Measurements from ENCODE around the gene CAMKK1. TPM values are rescaled to one million over a fixed set of nuclear protein-coding genes. Genes with fewer than 3 reads are reported as not detected.

The CAMKK1 gene
- total and polyA plus RNA-seq, 2 donors = 4.9 to 10.8 TPM

- WGBS = 79% methylated on average over 5 of the region's 5 CpGs
- Histone ChIP-seq H3K4me3 (ENCODE audit: low read length in 2 of 2) (no peak overlapping the region), H3K27ac (ENCODE audit: low read depth in 1 of 2, low read length in 1 of 2) (no peak overlapping the region), H3K36me3 (ENCODE audit: control insufficient read depth in 2 of 2, insufficient read depth in 2 of 2, low read length in 1 of 2) (no peaks in the 10 kb centered on the region), H3K4me1 (ENCODE audit: control insufficient read depth in 2 of 2, insufficient read depth in 2 of 2, low read length in 2 of 2) (peaks cover 11 to 62% of the 10 kb centered on the region in 2 donors), H3K9me3 (ENCODE audit: control insufficient read depth in 2 of 2, insufficient read depth in 1 of 2, low read length in 1 of 2) (no peaks in the 10 kb centered on the region), H3K27me3 (ENCODE audit: control insufficient read depth in 2 of 2, insufficient read depth in 1 of 2, low read length in 1 of 2) (peaks cover 2 to 7% of the 10 kb centered on the region in 2 donors)
- no peak for DNase-seq (ENCODE audit: low read depth in 6 of 9, low spot score in 9 of 9)
These were observed 1.3 kb upstream of the CAMKK1 start for GRCh38 chr17:3894188-3894587.

- peaks cover 11 to 66% of the 10 kb centered on the region in 2 donors for H3K4me1 ChIP-seq (ENCODE audit: control insufficient read depth in 2 of 2, insufficient read depth in 2 of 2, low read length in 2 of 2)
- no peaks in the 10 kb centered on the region for H3K36me3 ChIP-seq (ENCODE audit: control insufficient read depth in 2 of 2, insufficient read depth in 2 of 2, low read length in 1 of 2)
These were observed 865 bp upstream of the CAMKK1 start for GRCh38 chr17:3893720-3894116.

GRCh38 chr17:3892095-3892998 is 506 bp downstream of the CAMKK1 start:
- peak in 3 of 9 donors; percentile 56 to 75 (median 63) for DNase-seq (ENCODE audit: low read depth in 6 of 9, low spot score in 9 of 9)
- peak overlapping the region in 1 of 2 donors; percentile 19 for H3K27ac ChIP-seq (ENCODE audit: low read depth in 1 of 2, low read length in 1 of 2)
- WGBS = 1% methylated on average over 96 of the region's 96 CpGs
- no peaks in the 10 kb centered on the region for H3K9me3 ChIP-seq (ENCODE audit: control insufficient read depth in 2 of 2, insufficient read depth in 1 of 2, low read length in 1 of 2)
- peak overlapping the region; percentile 36 to 63 for H3K4me3 ChIP-seq (ENCODE audit: low read length in 2 of 2)
- no peaks in the 10 kb centered on the region for H3K36me3 ChIP-seq (ENCODE audit: control insufficient read depth in 2 of 2, insufficient read depth in 2 of 2, low read length in 1 of 2)
- H3K27me3 ChIP-seq (ENCODE audit: control insufficient read depth in 2 of 2, insufficient read depth in 1 of 2, low read length in 1 of 2) = peaks cover 2 to 7% of the 10 kb centered on the region in 2 donors
- peaks cover 11 to 71% of the 10 kb centered on the region in 2 donors for H3K4me1 ChIP-seq (ENCODE audit: control insufficient read depth in 2 of 2, insufficient read depth in 2 of 2, low read length in 2 of 2)

More at GRCh38 chr17:3893720-3894116, 865 bp upstream of the CAMKK1 start:
- Histone ChIP-seq H3K9me3 (ENCODE audit: control insufficient read depth in 2 of 2, insufficient read depth in 1 of 2, low read length in 1 of 2) (no peaks in the 10 kb centered on the region), H3K27me3 (ENCODE audit: control insufficient read depth in 2 of 2, insufficient read depth in 1 of 2, low read length in 1 of 2) (peaks cover 2 to 7% of the 10 kb centered on the region in 2 donors), H3K27ac (ENCODE audit: low read depth in 1 of 2, low read length in 1 of 2) (peak overlapping the region in 1 of 2 donors; percentile 6), H3K4me3 (ENCODE audit: low read length in 2 of 2) (peak overlapping the region in 1 of 2 donors; percentile 41)
- DNase-seq (ENCODE audit: low read depth in 6 of 9, low spot score in 9 of 9) = no peak
- 84% methylated on average over 7 of the region's 7 CpGs for WGBS

- H3K4me3 ChIP-seq (ENCODE audit: low read length in 2 of 2) = peak overlapping the region in 1 of 2 donors; percentile 63
- no peak for DNase-seq (ENCODE audit: low read depth in 6 of 9, low spot score in 9 of 9)
- peaks cover 2 to 7% of the 10 kb centered on the region in 2 donors for H3K27me3 ChIP-seq (ENCODE audit: control insufficient read depth in 2 of 2, insufficient read depth in 1 of 2, low read length in 1 of 2)
- no peaks in the 10 kb centered on the region for H3K36me3 ChIP-seq (ENCODE audit: control insufficient read depth in 2 of 2, insufficient read depth in 2 of 2, low read length in 1 of 2)
- no peak overlapping the region for H3K27ac ChIP-seq (ENCODE audit: low read depth in 1 of 2, low read length in 1 of 2)
- H3K9me3 ChIP-seq (ENCODE audit: control insufficient read depth in 2 of 2, insufficient read depth in 1 of 2, low read length in 1 of 2) = no peaks in the 10 kb centered on the region
- 64% methylated on average over 12 of the region's 12 CpGs for WGBS
- peaks cover 11 to 71% of the 10 kb centered on the region in 2 donors for H3K4me1 ChIP-seq (ENCODE audit: control insufficient read depth in 2 of 2, insufficient read depth in 2 of 2, low read length in 2 of 2)
These were observed 1.2 kb downstream of the CAMKK1 start for GRCh38 chr17:3891626-3892094.

- Histone ChIP-seq H3K4me3 (ENCODE audit: low read length in 2 of 2) (no peak overlapping the region), H3K9me3 (ENCODE audit: control insufficient read depth in 2 of 2, insufficient read depth in 1 of 2, low read length in 1 of 2) (no peaks in the 10 kb centered on the region), H3K4me1 (ENCODE audit: control insufficient read depth in 2 of 2, insufficient read depth in 2 of 2, low read length in 2 of 2) (peaks cover 11 to 67% of the 10 kb centered on the region in 2 donors), H3K27ac (ENCODE audit: low read depth in 1 of 2, low read length in 1 of 2) (no peak overlapping the region), H3K36me3 (ENCODE audit: control insufficient read depth in 2 of 2, insufficient read depth in 2 of 2, low read length in 1 of 2) (no peaks in the 10 kb centered on the region), H3K27me3 (ENCODE audit: control insufficient read depth in 2 of 2, insufficient read depth in 1 of 2, low read length in 1 of 2) (peaks cover 2 to 7% of the 10 kb centered on the region in 2 donors)
- 85% methylated on average over 4 of the region's 4 CpGs for WGBS
- no peak for DNase-seq (ENCODE audit: low read depth in 6 of 9, low spot score in 9 of 9)
These were observed 2.0 kb downstream of the CAMKK1 start for GRCh38 chr17:3890878-3891219.

GRCh38 chr17:3890082-3890877 is 2.6 kb downstream of the CAMKK1 start:
- Histone ChIP-seq H3K4me3 (ENCODE audit: low read length in 2 of 2) (no peak overlapping the region), H3K27ac (ENCODE audit: low read depth in 1 of 2, low read length in 1 of 2) (no peak overlapping the region), H3K36me3 (ENCODE audit: control insufficient read depth in 2 of 2, insufficient read depth in 2 of 2, low read length in 1 of 2) (no peaks in the 10 kb centered on the region), H3K4me1 (ENCODE audit: control insufficient read depth in 2 of 2, insufficient read depth in 2 of 2, low read length in 2 of 2) (peaks cover 11 to 67% of the 10 kb centered on the region in 2 donors), H3K9me3 (ENCODE audit: control insufficient read depth in 2 of 2, insufficient read depth in 1 of 2, low read length in 1 of 2) (no peaks in the 10 kb centered on the region), H3K27me3 (ENCODE audit: control insufficient read depth in 2 of 2, insufficient read depth in 1 of 2, low read length in 1 of 2) (peaks cover 2 to 7% of the 10 kb centered on the region in 2 donors)
- no peak for DNase-seq (ENCODE audit: low read depth in 6 of 9, low spot score in 9 of 9)
- 91% methylated on average over 22 of the region's 22 CpGs for WGBS

- WGBS = 93% methylated on average over 17 of the region's 17 CpGs
These were observed 3.4 kb downstream of the CAMKK1 start for GRCh38 chr17:3889325-3890012.

GRCh38 chr17:3888343-3889171 is 4.3 kb downstream of the CAMKK1 start:
- 82% methylated on average over 50 of the region's 50 CpGs for WGBS
- Histone ChIP-seq H3K27ac (ENCODE audit: low read depth in 1 of 2, low read length in 1 of 2) (peak overlapping the region; percentile 30 to 74), H3K9me3 (ENCODE audit: control insufficient read depth in 2 of 2, insufficient read depth in 1 of 2, low read length in 1 of 2) (no peaks in the 10 kb centered on the region), H3K36me3 (ENCODE audit: control insufficient read depth in 2 of 2, insufficient read depth in 2 of 2, low read length in 1 of 2) (peaks cover 6 to 12% of the 10 kb centered on the region in 2 donors), H3K4me1 (ENCODE audit: control insufficient read depth in 2 of 2, insufficient read depth in 2 of 2, low read length in 2 of 2) (peaks cover 11 to 58% of the 10 kb centered on the region in 2 donors), H3K4me3 (ENCODE audit: low read length in 2 of 2) (no peak overlapping the region), H3K27me3 (ENCODE audit: control insufficient read depth in 2 of 2, insufficient read depth in 1 of 2, low read length in 1 of 2) (peaks cover 2 to 7% of the 10 kb centered on the region in 2 donors)
- DNase-seq (ENCODE audit: low read depth in 6 of 9, low spot score in 9 of 9) = peak in 2 of 9 donors; percentile 28 to 47

More at GRCh38 chr17:3889325-3890012, 3.4 kb downstream of the CAMKK1 start:
- H3K27ac ChIP-seq (ENCODE audit: low read depth in 1 of 2, low read length in 1 of 2) = peak overlapping the region in 1 of 2 donors; percentile 11
- H3K27me3 ChIP-seq (ENCODE audit: control insufficient read depth in 2 of 2, insufficient read depth in 1 of 2, low read length in 1 of 2) = peaks cover 2 to 7% of the 10 kb centered on the region in 2 donors
- no peak overlapping the region for H3K4me3 ChIP-seq (ENCODE audit: low read length in 2 of 2)
- H3K4me1 ChIP-seq (ENCODE audit: control insufficient read depth in 2 of 2, insufficient read depth in 2 of 2, low read length in 2 of 2) = peaks cover 11 to 63% of the 10 kb centered on the region in 2 donors
- no peak for DNase-seq (ENCODE audit: low read depth in 6 of 9, low spot score in 9 of 9)
- no peaks in the 10 kb centered on the region for H3K9me3 ChIP-seq (ENCODE audit: control insufficient read depth in 2 of 2, insufficient read depth in 1 of 2, low read length in 1 of 2)
- H3K36me3 ChIP-seq (ENCODE audit: control insufficient read depth in 2 of 2, insufficient read depth in 2 of 2, low read length in 1 of 2) = peaks cover 0 to 4% of the 10 kb centered on the region in 2 donors
